Fibroblast of peridontal ligament (primary cell): ENCODE results near the gene HINFP.
"Not testable (repeated sequence)": the region's sequence is repeated elsewhere in the genome, so short reads cannot be mapped to it uniquely, and the experiment has no call there.

Experiments
- DNase-seq: peaks from one replicate; pipeline ENCODE4 v3.0.0-alpha.2; 2010; ENCODE audit errors: extremely low read depth

HINFP gene

DNA sequence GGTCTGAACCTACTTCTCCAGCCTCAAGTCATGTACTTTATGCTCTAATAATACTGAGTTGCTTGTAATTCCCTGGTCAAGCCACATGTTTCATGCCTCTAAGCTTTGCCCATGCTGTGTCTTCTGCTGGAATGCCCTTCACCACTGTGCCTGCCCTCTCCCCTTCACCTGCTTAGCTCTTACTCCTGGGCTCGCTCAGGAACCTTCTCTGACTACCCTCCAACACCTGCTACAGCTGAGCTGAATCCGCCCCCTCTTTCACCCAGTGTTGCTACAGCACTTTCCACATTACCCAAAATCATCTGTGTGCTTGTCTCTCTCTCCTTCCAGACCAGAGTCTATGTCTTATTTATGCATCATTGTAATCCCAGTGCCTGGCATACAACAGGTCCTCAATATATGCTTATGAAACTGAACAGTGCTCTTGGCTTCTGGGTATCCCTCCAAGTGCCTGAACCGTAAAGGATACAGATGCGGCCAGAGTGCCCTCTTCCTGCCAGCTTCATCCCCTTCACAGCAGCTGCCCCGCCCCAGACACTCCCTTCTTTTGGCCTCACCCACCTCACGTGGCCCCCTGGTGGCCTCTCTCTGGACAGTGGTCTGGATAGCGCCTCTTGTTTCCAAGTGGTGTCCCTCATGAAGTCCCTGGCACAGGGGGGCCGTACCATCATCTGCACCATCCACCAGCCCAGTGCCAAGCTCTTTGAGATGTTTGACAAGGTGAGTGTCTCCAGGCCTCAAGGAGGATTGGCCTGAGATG, 34.5 kb downstream of the HINFP start:
- DNase-seq = no peak

DNA sequence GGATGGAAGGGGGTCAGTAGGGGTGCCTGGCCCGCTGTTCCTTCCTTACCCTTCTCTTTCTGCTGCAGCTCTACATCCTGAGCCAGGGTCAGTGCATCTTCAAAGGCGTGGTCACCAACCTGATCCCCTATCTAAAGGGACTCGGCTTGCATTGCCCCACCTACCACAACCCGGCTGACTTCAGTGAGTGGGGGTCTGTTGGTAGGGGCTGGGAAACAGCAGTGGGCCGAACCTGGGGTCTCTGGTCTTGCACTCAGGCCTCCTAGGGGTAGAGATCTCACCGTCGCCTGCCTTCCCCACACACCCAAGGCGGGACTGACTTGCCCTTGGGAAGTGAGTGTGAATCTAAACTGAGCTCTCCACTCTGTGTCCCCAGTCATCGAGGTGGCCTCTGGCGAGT, 35.1 kb downstream of the HINFP start:
- DNase-seq = no peak

DNA sequence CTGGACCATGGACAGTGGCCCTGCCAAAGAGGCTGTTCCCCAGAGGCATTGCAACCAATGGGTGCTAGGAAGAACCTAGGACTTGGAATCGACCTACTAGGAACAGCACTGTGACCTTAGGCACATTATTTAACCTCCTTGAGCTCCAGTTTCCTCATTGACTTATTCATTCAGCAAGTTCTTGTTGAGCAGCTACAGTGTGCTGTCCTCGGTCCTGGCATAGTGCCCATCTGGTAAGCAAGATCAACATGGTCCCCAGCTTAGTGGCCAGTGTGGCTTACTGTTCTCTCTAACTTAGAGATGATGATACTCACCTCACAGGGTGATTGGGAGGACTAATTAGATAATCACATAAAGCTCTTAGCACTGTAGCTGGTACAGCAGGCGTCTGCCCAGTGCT, 35.7 kb downstream of the HINFP start:
- no peak for DNase-seq

DNA sequence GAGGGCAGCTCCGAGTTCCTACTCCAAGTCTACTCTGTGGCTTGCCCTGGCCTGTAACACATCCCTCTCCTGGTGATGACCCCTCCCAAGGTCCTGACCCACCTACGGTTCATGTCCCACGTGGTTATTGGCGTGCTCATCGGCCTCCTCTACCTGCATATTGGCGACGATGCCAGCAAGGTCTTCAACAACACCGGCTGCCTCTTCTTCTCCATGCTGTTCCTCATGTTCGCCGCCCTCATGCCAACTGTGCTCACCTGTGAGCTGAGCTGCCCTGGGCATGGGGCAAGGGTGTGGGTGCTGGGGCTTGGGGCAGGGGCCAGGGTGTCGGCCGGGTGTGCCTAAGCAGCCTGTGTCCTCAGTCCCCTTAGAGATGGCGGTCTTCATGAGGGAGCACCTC, 37.1 kb downstream of the HINFP start:
- DNase-seq = no peak

DNA sequence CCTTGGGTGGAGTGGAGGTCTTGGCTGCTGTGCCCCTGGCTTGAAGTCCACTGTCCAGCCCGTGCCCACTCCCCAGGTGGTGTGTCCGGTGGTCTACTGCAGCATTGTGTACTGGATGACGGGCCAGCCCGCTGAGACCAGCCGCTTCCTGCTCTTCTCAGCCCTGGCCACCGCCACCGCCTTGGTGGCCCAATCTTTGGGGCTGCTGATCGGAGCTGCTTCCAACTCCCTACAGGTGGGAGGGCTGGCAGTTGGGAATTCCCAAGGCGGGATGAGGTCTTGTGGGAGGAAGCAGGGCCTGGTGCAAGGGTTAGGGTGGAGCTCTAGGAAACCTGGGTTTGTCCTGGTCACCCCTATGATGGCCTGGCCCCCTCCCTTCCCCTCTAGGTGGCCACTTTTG, 38.8 kb downstream of the HINFP start:
- DNase-seq = no peak

DNA sequence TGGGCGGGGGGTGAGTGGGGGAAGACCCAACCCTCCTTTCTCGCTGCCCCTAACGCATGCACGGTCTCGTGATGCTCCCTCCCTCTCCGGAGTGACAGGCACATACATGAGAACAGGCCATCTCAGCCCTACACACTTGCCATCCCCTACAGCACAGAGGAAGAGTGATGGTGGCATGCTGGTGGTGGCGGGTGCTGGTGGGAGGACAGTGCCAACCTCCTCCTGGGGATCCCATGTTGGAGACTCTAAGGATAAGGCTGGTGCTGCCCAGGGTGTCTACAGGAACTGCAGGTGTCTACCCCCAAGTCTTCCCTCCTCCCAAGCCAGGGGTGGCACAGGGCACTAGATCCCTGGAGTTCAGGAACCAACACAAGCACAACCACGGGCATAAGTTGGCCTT, 40.5 kb downstream of the HINFP start:
- DNase-seq = no peak

DNA sequence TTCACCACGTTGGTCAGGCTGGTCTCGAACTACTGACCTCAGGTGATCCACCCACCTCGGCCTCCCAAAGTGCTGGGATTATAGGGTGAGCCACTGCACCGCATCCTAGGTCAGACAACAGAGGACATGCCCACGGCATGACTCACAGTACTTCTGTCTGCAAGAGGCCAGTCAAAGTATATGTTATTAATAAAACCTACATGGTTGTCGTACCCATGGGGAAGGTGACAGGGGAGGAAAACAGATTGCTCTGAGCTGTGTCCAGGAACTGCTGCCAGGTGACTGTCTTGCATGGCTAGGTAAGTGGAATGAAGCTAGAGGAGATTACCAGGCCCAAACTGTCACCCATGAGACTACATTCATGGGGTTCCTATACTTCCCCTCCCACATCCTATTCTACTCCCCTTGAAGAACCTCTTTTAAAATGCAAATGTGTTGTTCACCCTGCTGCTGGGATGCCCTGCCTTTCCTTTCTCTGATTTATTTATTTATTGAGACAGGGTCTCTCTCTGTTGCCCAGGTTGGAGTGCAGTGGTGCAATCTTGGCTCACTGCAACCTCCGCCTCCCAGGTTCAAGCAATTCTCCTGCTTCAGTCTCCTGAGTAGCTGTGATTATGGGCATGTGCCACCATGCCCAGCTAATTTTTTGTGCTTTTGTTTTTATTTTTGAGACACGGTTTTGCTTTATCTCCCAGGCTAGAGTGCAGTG, 45.1 kb downstream of the HINFP start:
- DNase-seq = peak; percentile 19

DNA sequence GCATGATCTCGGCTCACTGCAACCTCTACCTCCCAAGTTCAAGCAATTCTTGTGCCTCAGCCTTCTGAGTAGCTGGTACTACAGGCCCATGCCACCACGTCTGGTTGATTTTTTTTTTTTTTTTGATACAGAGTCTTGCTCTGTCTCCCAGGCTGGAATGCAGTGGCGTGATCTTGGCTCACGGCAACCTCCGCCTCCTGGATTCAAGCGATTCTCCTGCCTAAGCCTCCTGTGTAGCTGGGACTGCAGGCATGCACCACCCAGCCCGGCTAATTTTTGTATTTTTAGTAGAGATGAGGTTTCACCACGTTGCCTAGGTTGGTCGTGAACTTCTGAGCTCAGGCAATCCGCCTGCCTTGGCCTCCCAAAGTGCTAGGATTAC, 45.7 kb downstream of the HINFP start:
- DNase-seq = not testable (repeated sequence)

DNA sequence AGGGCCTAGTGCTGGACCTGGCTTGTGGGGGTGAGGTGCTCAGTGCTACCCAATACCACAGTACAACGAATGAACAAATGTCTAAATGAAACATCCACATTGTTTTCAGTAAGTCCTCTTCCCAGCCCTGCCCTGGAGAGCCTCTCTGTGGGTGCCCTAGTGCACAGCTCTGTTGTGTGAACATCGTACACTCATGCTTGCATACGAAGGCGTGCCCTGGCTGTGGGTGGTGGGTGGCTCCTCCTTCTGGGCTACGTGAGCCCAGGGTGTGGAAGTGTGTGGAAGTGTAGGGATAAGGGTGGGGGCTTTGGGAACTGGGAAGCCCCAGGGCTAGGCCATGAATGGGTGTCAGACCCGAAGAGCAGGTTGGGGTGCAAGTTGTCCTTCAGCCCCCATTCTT, 46.6 kb downstream of the HINFP start:
- DNase-seq = no peak

DNA sequence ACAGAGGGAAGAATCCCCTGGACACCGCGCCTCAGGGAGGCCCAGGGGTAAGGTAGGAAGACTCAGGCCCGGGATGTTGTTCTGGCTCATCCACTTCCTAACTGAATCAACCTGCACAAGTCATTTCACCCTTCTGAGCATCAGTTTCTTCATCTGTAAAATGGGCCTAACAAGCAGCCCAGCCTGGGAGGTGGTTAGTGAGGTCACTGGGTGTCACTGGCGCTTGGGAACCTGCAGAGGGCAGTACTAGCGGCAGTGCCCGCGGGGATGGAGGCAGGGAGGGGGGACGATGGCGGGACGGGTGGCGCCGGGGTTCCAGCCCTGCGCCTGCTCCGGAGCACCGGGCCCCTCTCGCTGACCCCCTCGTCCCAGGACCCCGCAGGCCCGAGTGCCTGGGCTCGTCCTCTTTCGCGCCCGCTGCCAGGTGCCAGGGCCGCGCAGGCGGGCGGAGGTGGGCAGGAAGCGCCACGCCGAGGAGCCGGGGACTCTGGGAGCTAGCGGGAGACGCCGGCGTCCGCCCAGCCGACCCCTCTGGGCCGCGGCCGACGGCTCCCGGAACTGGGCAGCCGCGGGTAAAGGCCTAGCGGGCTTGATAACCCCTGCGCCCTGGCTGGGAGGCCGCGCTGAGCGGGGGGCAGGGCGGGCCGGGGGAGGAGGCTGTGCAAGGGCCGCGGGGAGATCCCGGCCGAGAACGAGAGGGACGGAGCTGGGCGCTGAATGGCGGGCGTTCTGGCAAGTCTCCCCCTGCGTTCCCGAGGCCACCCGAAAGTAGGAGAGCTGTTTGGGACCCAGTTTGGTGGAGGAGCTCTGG, 47.3 kb downstream of the HINFP start, which contains the start of gene NLRX1:
Gene NLRX1, plus strand, starts transcription at position 255 of the 811 bp plus-strand sequence. CDS start 2,679 bp downstream, outside the sequence.
- peak; percentile 83 for DNase-seq

DNA sequence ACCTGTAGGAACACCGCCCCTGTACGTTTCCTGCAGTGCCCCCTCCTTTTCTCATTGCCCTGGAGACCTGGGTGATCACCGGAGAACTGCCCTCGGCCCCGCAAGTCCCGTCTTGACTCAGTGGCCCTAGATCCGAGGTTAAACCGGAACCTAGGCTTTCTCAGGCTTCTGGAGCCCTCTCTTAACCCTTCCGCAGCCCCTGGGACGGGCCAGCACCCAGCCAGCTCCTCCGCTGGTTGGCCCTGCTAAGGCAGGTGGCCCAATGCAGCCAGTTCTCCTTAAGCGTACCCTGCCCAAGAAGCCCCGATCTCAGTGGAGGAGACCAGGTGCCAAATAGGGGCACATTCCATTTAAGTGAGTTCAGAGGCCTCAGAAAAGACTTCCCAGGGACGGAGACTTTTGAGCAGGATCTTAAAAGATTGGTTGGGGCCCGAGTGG, 47.9 kb downstream of the HINFP start:
- peak; percentile 33 for DNase-seq

DNA sequence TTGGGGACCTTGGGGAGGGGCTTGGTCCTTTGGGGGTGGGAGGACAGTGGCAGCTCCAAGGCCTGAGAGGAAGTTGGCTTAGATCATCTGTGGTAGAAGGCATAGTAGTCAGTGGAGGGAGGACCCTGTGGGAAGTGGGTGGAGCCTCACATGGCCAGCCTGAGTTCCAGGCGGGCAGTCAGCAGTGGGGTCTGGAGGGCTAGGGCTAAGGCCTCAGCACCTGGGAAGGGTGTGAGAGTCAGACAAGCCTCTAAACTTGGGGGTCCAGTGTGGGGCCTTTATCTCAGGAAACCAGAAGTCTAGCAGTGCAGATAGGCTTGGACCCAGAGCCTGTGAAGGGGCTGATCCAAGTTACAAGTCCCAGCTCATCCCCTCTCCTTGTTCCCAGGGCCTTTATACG, 51.1 kb downstream of the HINFP start:
- no peak for DNase-seq

DNA sequence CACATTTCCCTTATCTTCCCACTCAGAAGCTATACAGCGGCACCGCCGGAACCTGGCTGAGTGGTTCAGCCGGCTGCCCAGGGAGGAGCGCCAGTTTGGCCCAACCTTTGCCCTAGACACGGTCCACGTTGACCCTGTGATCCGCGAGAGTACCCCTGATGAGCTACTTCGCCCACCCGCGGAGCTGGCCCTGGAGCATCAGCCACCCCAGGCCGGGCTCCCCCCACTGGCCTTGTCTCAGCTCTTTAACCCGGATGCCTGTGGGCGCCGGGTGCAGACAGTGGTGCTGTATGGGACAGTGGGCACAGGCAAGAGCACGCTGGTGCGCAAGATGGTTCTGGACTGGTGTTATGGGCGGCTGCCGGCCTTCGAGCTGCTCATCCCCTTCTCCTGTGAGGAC, 52.1 kb downstream of the HINFP start:
- no peak for DNase-seq

DNA sequence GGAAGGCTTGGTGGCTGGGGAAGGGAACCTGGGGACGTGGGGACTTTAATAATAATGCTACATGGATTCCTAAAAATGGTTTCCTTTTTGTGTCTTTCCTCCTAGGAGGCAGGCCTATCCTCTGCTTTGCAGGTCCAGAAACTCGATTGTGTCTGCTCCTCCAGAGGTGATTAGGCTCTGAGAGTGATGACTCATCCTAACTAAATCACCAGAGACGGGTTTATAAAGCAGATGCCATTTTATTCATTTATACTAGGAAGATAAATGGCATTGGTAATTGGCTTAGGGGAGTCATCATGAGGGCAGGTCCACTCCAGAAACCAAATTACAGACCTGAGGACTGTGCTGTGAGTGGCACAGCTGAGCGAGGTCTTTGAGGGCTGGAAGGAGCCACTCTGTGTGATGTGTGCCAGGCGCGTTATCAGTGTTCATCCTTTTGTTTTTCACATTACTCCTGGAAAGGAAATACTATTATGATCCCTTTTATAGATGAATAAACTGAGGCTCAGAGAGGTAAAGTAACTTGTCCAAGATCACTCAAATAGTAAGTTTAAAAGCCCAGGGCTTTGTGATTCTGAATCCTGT, 54.2 kb downstream of the HINFP start:
- DNase-seq = peak; percentile 12

DNA sequence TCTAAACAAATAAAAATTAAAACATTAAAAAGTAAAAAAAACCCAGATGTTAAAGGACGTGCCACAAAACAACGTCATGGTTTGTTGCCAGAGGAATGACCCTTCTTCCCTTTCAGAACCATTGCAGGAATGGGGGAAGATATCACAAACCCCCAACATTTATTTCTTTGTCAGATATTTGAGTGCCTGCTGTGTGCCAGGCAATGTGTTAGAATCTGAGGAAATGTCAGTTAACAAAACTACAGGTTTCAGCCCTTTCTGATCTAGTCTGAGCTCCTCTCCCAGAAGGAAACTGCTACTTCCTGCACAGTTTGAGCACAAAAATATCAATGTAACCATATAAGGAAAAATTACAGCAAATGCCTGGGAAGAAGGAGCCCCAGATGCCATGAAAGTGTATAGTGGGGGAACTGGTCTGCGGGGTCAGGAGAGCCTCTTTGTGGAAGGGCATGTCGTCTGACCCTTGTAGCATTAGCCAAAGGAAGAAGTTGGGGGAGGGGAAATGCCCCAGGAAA, 56.8 kb downstream of the HINFP start:
- no peak for DNase-seq

DNA sequence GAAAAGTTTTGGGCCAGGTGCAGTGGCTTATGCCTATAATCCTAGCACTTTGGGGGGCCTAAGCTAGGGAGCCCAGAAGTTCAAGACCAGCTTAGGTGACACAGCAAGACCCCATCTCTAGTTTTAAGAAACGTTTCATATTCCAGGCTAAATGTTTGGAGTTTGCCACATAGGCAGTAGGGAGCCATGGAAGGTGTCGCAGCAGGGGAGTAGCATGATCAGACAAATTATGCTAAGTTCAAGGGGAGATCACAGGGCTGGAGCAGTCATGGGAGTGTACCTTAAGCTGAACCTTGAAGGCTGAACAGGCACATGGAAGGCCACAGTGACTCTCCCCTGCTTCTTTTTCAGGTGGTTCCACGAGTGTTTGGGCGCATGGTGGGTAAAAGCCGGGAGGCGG, 58.0 kb downstream of the HINFP start:
- no peak for DNase-seq

DNA sequence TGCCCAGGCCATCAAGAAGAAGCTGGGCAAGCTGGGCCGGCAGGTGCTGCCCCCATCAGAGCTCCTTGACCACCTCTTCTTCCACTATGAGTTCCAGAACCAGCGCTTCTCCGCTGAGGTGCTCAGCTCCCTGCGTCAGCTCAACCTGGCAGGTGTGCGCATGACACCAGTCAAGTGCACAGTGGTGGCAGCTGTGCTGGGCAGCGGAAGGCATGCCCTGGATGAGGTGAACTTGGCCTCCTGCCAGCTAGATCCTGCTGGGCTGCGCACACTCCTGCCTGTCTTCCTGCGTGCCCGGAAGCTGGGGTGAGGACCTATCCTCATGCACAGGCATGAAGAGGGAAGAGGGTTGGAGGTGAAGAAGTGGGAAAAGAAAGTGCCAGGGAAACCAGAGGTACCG, 58.6 kb downstream of the HINFP start:
- no peak for DNase-seq

DNA sequence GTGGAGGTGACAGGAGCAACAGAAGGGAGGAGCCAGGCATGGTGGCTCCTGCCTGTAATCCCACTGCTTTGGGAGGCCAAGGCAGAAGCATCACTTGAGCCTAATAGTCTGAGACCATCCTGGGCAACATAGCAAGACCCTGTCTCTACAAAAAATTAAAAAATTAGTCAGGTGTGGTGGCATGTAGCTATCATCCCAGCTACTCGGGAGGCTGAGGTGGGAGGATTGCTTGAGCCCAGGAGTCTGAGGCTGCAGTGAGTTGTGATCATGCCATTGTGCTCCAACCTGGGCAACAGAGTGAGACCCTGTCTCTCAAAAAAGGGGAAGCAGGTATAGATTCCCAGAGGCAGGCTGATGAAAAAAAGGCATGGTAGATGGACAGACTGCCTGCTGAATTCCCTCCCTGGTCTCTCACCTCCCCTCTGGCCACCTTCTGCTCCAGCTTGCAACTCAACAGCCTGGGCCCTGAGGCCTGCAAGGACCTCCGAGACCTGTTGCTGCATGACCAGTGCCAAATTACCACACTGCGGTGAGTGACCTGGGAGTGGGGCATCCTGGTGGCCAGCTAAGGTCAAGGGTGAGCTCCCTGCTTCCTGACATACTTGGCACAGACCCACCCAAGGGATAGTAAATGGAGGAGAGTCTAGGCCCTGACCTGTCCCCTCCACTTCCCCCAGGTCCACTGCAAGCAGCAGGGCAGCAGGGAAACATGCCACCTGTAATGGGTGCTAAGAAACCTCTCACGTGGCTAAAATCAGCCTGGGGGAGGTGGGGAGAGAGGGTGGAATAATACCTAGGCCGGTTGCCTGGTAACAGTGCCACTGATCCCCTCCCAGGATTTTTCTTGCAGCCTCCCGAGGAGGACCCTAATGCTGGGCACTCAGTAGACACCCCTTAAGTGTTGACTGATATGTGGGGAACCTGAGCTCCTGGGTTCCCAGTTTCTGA, 59.6 kb downstream of the HINFP start:
- DNase-seq = no peak

DNA sequence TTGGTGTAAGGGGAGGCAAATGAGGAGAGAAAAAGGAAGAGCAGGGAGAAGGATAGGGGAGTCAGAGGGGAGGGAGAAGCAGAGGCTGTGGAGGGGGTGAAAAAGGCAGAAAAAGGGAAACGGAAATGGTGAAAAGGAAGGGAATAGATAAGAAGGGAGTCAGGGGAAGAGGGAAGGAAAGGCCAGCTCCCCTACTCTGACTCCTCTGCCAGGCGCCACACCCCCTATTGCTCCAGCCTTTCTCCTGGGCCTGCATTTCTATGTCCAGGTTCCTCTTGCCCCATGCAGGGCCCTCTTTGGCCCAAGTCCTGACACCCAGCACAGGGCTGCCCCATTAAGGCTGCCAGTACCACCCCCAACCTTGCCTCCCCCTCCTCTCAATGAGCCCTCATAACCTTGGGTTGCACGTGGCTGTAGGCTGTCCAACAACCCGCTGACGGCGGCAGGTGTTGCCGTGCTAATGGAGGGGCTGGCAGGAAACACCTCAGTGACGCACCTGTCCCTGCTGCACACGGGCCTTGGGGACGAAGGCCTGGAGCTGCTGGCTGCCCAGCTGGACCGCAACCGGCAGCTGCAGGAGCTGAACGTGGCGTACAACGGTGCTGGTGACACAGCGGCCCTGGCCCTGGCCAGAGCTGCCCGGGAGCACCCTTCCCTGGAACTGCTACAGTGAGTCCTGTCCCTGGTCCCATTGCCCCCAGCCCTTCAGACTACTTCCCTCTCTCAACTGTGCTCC, 60.5 kb downstream of the HINFP start:
- no peak for DNase-seq

DNA sequence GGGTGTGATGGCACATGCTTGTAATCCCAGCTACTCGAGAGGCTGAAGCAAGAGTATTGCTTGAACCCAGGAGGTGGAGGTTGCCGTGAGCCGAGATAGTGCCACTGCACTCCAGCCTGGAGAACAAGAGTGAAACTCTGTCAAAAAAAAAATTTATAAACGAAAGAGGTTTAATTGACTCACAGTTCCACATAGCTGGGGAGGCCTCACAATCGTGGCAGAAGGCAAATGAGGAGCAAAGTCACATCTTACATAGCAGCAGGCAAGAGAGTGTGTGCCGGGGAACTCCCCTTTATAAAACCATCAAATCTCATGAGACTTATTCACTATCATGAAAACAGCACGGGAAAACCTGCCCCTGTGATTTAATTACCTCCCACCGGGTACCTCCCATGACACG, 63.0 kb downstream of the HINFP start:
- not testable (repeated sequence) for DNase-seq
